HepG2 (cell line): ENCODE results near the gene NOTCH4. TPM values are rescaled to one million over a fixed set of nuclear protein-coding genes. Genes with fewer than 3 reads are reported as not detected.
A peak's percentile ranks its signal among the peaks of the same experiment; 100 is the strongest.

Experiments used
- EZH2 ChIP-seq: conservative IDR thresholded peaks from 2 replicates; pipeline ENCODE4 v1.6.1; 2012; ENCODE audit warnings: mild to moderate bottlenecking, low read depth, low read length, moderate library complexity
- MXI1 ChIP-seq: IDR thresholded peaks from 3 replicates; pipeline ENCODE4 v1.6.1; 2012; ENCODE audit warnings: low read depth, low read length, inconsistent platforms, borderline replicate concordance
- MZF1 ChIP-seq: sonication (generic); formaldehyde crosslinking; IDR thresholded peaks from 2 replicates; pipeline ENCODE4 v1.8.1; 2023; ENCODE audit warnings: mild to moderate bottlenecking, missing genetic modification reagents, borderline replicate concordance
- NFYC ChIP-seq: IDR thresholded peaks from 2 replicates; pipeline ENCODE4 v1.6.1; 2016; ENCODE audit warnings: missing genetic modification reagents, missing compliant biosample characterization
- RFXANK ChIP-seq: IDR thresholded peaks from 2 replicates; pipeline ENCODE4 v1.6.1; 2016
- SP4 ChIP-seq: sonication (generic); formaldehyde crosslinking; IDR thresholded peaks from 2 replicates; pipeline ENCODE4 v1.8.1; 2023; ENCODE audit warnings: mild to moderate bottlenecking, missing genetic modification reagents
- ZNF124 ChIP-seq: sonication (generic); formaldehyde crosslinking; IDR thresholded peaks from 2 replicates; pipeline ENCODE4 v1.4.0; 2020; ENCODE audit warnings: missing genetic modification reagents
- ZNF256 ChIP-seq: sonication (generic); formaldehyde crosslinking; conservative IDR thresholded peaks from 2 replicates; pipeline ENCODE4 v1.4.0; 2020; ENCODE audit warnings: missing genetic modification reagents
- ZNF33B ChIP-seq: sonication (generic); formaldehyde crosslinking; IDR thresholded peaks from 2 replicates; pipeline ENCODE4 v1.5.1; 2020; ENCODE audit warnings: mild to moderate bottlenecking, missing genetic modification reagents
- ZNF446 ChIP-seq: sonication (generic); formaldehyde crosslinking; IDR thresholded peaks from 2 replicates; pipeline ENCODE4 v1.5.0; 2020; ENCODE audit warnings: mild to moderate bottlenecking, missing genetic modification reagents
- ZNF557 ChIP-seq: sonication (generic); formaldehyde crosslinking; IDR thresholded peaks from 2 replicates; pipeline ENCODE4 v1.4.0; 2020; ENCODE audit warnings: missing genetic modification reagents
- polyA plus RNA-seq, 8 experiments: library from polyadenylated mRNA; depleted of rRNA in 3 of 8; stranded (reverse) in 7 of 8; unstranded in 1 of 8; fragments of >200 nt; fragmentation: Illumina TruSeq in 4 of 8; extraction: Trizol in 4 of 8; gene quantifications; 2 replicates each; pipeline versions ENCODE4 v1.2.1 to v1.2.3, GENCODE V29; 2011 to 2016; ENCODE audit warnings: low read depth in 4 of 8, missing spikeins in 1 of 8, mixed read lengths in 1 of 8; ENCODE audit not compliant: insufficient read depth in 1 of 8
- total RNA-seq, 5 experiments: library from RNA; depleted of rRNA; stranded (reverse); fragments of >200 nt; fragmentation: Illumina TruSeq; extraction: Trizol; gene quantifications; 2 replicates each; pipeline ENCODE4 v1.2.3, GENCODE V29; 2016; ENCODE audit warnings: low read depth in 1 of 5
- TF ChIP-seq, protein P1 (sequence below): sonication (generic); formaldehyde crosslinking; IDR thresholded peaks from 2 replicates; pipeline ENCODE4 v1.8.0; 2023; ENCODE audit warnings: mild to moderate bottlenecking, missing genetic modification reagents
- TF ChIP-seq, protein P2 (sequence below): sonication (generic); formaldehyde crosslinking; IDR thresholded peaks from 2 replicates; pipeline ENCODE4 v1.4.0; 2020; ENCODE audit warnings: missing genetic modification reagents, borderline replicate concordance
- TF ChIP-seq, protein P3 (sequence below): sonication (generic); formaldehyde crosslinking; IDR thresholded peaks from 2 replicates; pipeline ENCODE4 v1.4.0; 2020; ENCODE audit warnings: missing genetic modification reagents, borderline replicate concordance
- TF ChIP-seq, protein P4 (sequence below), 2 experiments: fragments of 450-650 bp in 1 of 2; sonication (generic) in 1 of 2; formaldehyde crosslinking; IDR thresholded peaks; 2 replicates each; pipeline versions ENCODE4 v1.5.0 to v1.8.0; 2020 to 2022; ENCODE audit warnings: mild to moderate bottlenecking in 1 of 2, missing genetic modification reagents in 1 of 2
- TF ChIP-seq, protein P5 (sequence below): sonication (generic); formaldehyde crosslinking; IDR thresholded peaks from 2 replicates; pipeline ENCODE4 v1.5.1; 2020; ENCODE audit warnings: mild to moderate bottlenecking, missing genetic modification reagents, moderate library complexity

Gene NOTCH4
- total and polyA plus RNA-seq, 2 of the 13 experiments (the other 11 are each of a cell fraction or from before 2014, with no cell fraction given) = 0.51 to 0.83 TPM

GRCh38 chr6:32153564-32154513 lies 70.0 kb downstream of the NOTCH4 start, which contains the start of gene PPT2 (continued):
- TF ChIP-seq NFYC (CRISPR knock-in tag) = no peak
- peak; percentile 81; the same call in 1 of the 2 replicates for TF ChIP-seq ZNF33B (CRISPR knock-in tag)
- TF ChIP-seq MXI1 = peak; percentile 88
- TF ChIP-seq ZNF124 = peak; percentile 22; the same call in 1 of the 2 replicates
- 0 out of 2 replicates have a peak, but pooled peaks have one; percentile 45 for TF ChIP-seq RFXANK (CRISPR knock-in tag)
- TF ChIP-seq, protein P1, sequence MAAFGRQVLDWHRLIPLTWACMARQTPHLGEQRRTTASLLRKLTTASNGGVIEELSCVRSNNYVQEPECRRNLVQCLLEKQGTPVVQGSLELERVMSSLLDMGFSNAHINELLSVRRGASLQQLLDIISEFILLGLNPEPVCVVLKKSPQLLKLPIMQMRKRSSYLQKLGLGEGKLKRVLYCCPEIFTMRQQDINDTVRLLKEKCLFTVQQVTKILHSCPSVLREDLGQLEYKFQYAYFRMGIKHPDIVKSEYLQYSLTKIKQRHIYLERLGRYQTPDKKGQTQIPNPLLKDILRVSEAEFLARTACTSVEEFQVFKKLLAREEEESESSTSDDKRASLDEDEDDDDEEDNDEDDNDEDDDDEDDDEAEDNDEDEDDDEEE = 0 out of 2 replicates have a peak, but pooled peaks have one; percentile 12
- TF ChIP-seq, protein P2, sequence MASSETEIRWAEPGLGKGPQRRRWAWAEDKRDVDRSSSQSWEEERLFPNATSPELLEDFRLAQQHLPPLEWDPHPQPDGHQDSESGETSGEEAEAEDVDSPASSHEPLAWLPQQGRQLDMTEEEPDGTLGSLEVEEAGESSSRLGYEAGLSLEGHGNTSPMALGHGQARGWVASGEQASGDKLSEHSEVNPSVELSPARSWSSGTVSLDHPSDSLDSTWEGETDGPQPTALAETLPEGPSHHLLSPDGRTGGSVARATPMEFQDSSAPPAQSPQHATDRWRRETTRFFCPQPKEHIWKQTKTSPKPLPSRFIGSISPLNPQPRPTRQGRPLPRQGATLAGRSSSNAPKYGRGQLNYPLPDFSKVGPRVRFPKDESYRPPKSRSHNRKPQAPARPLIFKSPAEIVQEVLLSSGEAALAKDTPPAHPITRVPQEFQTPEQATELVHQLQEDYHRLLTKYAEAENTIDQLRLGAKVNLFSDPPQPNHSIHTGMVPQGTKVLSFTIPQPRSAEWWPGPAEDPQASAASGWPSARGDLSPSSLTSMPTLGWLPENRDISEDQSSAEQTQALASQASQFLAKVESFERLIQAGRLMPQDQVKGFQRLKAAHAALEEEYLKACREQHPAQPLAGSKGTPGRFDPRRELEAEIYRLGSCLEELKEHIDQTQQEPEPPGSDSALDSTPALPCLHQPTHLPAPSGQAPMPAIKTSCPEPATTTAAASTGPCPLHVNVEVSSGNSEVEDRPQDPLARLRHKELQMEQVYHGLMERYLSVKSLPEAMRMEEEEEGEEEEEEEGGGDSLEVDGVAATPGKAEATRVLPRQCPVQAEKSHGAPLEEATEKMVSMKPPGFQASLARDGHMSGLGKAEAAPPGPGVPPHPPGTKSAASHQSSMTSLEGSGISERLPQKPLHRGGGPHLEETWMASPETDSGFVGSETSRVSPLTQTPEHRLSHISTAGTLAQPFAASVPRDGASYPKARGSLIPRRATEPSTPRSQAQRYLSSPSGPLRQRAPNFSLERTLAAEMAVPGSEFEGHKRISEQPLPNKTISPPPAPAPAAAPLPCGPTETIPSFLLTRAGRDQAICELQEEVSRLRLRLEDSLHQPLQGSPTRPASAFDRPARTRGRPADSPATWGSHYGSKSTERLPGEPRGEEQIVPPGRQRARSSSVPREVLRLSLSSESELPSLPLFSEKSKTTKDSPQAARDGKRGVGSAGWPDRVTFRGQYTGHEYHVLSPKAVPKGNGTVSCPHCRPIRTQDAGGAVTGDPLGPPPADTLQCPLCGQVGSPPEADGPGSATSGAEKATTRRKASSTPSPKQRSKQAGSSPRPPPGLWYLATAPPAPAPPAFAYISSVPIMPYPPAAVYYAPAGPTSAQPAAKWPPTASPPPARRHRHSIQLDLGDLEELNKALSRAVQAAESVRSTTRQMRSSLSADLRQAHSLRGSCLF (CRISPR knock-in tag) = peak; percentile 24; the same call in 1 of the 2 replicates
- TF ChIP-seq ZNF256 = peak; percentile 78
- TF ChIP-seq, protein P3, sequence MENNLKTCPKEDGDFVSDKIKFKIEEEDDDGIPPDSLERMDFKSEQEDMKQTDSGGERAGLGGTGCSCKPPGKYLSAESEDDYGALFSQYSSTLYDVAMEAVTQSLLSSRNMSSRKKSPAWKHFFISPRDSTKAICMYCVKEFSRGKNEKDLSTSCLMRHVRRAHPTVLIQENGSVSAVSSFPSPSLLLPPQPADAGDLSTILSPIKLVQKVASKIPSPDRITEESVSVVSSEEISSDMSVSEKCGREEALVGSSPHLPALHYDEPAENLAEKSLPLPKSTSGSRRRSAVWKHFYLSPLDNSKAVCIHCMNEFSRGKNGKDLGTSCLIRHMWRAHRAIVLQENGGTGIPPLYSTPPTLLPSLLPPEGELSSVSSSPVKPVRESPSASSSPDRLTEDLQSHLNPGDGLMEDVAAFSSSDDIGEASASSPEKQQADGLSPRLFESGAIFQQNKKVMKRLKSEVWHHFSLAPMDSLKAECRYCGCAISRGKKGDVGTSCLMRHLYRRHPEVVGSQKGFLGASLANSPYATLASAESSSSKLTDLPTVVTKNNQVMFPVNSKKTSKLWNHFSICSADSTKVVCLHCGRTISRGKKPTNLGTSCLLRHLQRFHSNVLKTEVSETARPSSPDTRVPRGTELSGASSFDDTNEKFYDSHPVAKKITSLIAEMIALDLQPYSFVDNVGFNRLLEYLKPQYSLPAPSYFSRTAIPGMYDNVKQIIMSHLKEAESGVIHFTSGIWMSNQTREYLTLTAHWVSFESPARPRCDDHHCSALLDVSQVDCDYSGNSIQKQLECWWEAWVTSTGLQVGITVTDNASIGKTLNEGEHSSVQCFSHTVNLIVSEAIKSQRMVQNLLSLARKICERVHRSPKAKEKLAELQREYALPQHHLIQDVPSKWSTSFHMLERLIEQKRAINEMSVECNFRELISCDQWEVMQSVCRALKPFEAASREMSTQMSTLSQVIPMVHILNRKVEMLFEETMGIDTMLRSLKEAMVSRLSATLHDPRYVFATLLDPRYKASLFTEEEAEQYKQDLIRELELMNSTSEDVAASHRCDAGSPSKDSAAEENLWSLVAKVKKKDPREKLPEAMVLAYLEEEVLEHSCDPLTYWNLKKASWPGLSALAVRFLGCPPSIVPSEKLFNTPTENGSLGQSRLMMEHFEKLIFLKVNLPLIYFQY (CRISPR knock-in tag) = peak; percentile 45; the same call in 1 of the 2 replicates
- no peak for TF ChIP-seq MZF1
- peak; percentile 84 for TF ChIP-seq SP4 (CRISPR knock-in tag)
- peak; percentile 83; the same call in 1 of the 2 replicates for TF ChIP-seq ZNF557 (CRISPR knock-in tag)
- no peak for TF ChIP-seq EZH2
- TF ChIP-seq, protein P4, sequence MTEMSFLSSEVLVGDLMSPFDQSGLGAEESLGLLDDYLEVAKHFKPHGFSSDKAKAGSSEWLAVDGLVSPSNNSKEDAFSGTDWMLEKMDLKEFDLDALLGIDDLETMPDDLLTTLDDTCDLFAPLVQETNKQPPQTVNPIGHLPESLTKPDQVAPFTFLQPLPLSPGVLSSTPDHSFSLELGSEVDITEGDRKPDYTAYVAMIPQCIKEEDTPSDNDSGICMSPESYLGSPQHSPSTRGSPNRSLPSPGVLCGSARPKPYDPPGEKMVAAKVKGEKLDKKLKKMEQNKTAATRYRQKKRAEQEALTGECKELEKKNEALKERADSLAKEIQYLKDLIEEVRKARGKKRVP (CRISPR knock-in tag; IDR thresholded peaks at IDR 0.05) = peak in 1 of 2 experiments; percentile 12; a peak in 1 of 4 replicates
- TF ChIP-seq, protein P5, sequence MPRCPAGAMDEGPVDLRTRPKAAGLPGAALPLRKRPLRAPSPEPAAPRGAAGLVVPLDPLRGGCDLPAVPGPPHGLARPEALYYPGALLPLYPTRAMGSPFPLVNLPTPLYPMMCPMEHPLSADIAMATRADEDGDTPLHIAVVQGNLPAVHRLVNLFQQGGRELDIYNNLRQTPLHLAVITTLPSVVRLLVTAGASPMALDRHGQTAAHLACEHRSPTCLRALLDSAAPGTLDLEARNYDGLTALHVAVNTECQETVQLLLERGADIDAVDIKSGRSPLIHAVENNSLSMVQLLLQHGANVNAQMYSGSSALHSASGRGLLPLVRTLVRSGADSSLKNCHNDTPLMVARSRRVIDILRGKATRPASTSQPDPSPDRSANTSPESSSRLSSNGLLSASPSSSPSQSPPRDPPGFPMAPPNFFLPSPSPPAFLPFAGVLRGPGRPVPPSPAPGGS (CRISPR knock-in tag) = peak; percentile 52
- no peak for TF ChIP-seq ZNF446 (CRISPR knock-in tag)
